SK-N-SH (cell line): ENCODE data around the gene ANKH. TPM values are rescaled to one million over a fixed set of nuclear protein-coding genes. Genes with fewer than 3 reads are reported as not detected.
A peak's percentile ranks its signal among the peaks of the same experiment; 100 is the strongest.

Experiments
- CTCF ChIA-PET: fragments of 300-600, 350-600 bp; formaldehyde crosslinking; extraction: SDS; loops from one replicate; lab custom pipeline; 2021; lab: Yijun Ruan, JAX
- POLR2A ChIA-PET: fragments of 350-600 bp; sonication (Branson Sonifier 250); formaldehyde crosslinking; extraction: SDS; loops from one replicate; lab custom pipeline; 2020; ENCODE audit warnings: antibody characterized with exemption, inconsistent platforms; lab: Yijun Ruan, JAX
- DNase-seq: peaks from one replicate; pipeline ENCODE4 v3.0.0; 2012
- H2AFZ ChIP-seq: fragments of 200-600 bp; sonication (generic); 2 replicates; pipeline ENCODE4 v1.8.1; 2016; ENCODE audit warnings: antibody characterized with exemption, mild to moderate bottlenecking, low read depth
- H3F3A ChIP-seq: fragments of 200-600 bp; sonication (generic); replicated peaks from 2 replicates; pipeline ENCODE3; 2016; ENCODE audit warnings: antibody characterized with exemption, mild to moderate bottlenecking; ENCODE audit not compliant: insufficient read depth
- H3K27ac ChIP-seq, 2 experiments: fragments of 200-500 bp in 1 of 2; fragments of 200-600 bp in 1 of 2; sonication (Bioruptor generic) in 1 of 2; sonication (generic), shearing (Covaris generic) in 1 of 2; 2 replicates each; pipeline versions ENCODE4 v1.5.1 to v1.6.1; 2014 to 2016; ENCODE audit warnings: low read depth in 2 of 2, inconsistent platforms in 1 of 2, low read length in 1 of 2, mild to moderate bottlenecking in 1 of 2, mixed read lengths in 1 of 2
- H3K27me3 ChIP-seq: fragments of 200-600 bp; sonication (generic), shearing (Covaris generic); 2 replicates; pipeline ENCODE4 v1.6.1; 2016; ENCODE audit warnings: mixed run types; ENCODE audit not compliant: insufficient read depth
- H3K36me3 ChIP-seq, 2 experiments: fragments of 200-500 bp in 1 of 2; fragments of 200-600 bp in 1 of 2; sonication (Bioruptor generic) in 1 of 2; sonication (generic) in 1 of 2; replicated peaks in 1 of 2; 2 replicates each; pipeline versions ENCODE3 to v1.5.1; 2014 to 2016; ENCODE audit warnings: low read length in 1 of 2, mild to moderate bottlenecking in 1 of 2; ENCODE audit not compliant: insufficient read depth in 2 of 2, control insufficient read depth in 1 of 2
- H3K4me1 ChIP-seq, 2 experiments: fragments of 200-500 bp in 1 of 2; fragments of 200-600 bp in 1 of 2; sonication (Bioruptor generic) in 1 of 2; sonication (generic), shearing (Covaris generic) in 1 of 2; 2 replicates each; pipeline versions ENCODE4 v1.5.1 to v1.6.1; 2014 to 2016; ENCODE audit warnings: low read depth in 1 of 2, low read length in 1 of 2, mixed run types in 1 of 2; ENCODE audit not compliant: insufficient read depth in 2 of 2, control insufficient read depth in 1 of 2
- H3K4me2 ChIP-seq: fragments of 200-600 bp; sonication (generic), shearing (Covaris generic); 2 replicates; pipeline ENCODE4 v1.6.1; 2017; ENCODE audit warnings: mixed run types
- H3K4me3 ChIP-seq, 2 experiments: fragments of 200-500 bp in 1 of 2; fragments of 200-600 bp in 1 of 2; sonication (Bioruptor generic) in 1 of 2; sonication (generic), shearing (Covaris generic) in 1 of 2; 2 replicates each; pipeline versions ENCODE4 v1.5.1 to v1.8.1; 2014 to 2016; ENCODE audit warnings: low read depth in 2 of 2, inconsistent platforms in 1 of 2, low read length in 1 of 2, mild to moderate bottlenecking in 1 of 2, mixed read lengths in 1 of 2, moderate library complexity in 1 of 2
- H3K79me2 ChIP-seq: fragments of 200-600 bp; sonication (generic); 2 replicates; pipeline ENCODE4 v1.8.1; 2017; ENCODE audit warnings: mild to moderate bottlenecking; ENCODE audit not compliant: insufficient read depth
- H3K9ac ChIP-seq: fragments of 200-600 bp; sonication (generic); 2 replicates; pipeline ENCODE4 v1.6.1; 2017; ENCODE audit warnings: mixed run types
- H3K9me2 ChIP-seq: fragments of 200-600 bp; sonication (generic); 2 replicates; pipeline ENCODE4 v1.6.1; 2017; ENCODE audit warnings: mixed run types
- H3K9me3 ChIP-seq: fragments of 200-600 bp; sonication (generic); 2 replicates; pipeline ENCODE4 v1.6.1; 2017; ENCODE audit warnings: mixed run types, mild to moderate bottlenecking, moderate library complexity
- H4K20me1 ChIP-seq: fragments of 200-600 bp; sonication (generic); 2 replicates; pipeline ENCODE4 v1.6.1; 2017; ENCODE audit warnings: mild to moderate bottlenecking, mixed run types; ENCODE audit not compliant: insufficient read depth
- CHD2 ChIP-seq: fragments of 150-350 bp; IDR thresholded peaks from 2 replicates; pipeline ENCODE4 v1.6.1; 2018; ENCODE audit warnings: low read length; ENCODE audit not compliant: partially characterized antibody
- EP300 ChIP-seq, 2 experiments: IDR thresholded peaks; 2 replicates each; pipeline versions ENCODE4 v1.4.0 to v1.6.1; 2012; ENCODE audit warnings: borderline replicate concordance in 1 of 2, low read depth in 1 of 2, low read length in 1 of 2
- FOSL2 ChIP-seq: IDR thresholded peaks from 2 replicates; pipeline ENCODE4 v1.4.0; 2012; ENCODE audit warnings: low read depth, mild to moderate bottlenecking, moderate library complexity, borderline replicate concordance
- FOXJ3 ChIP-seq: sonication (generic); formaldehyde crosslinking; IDR thresholded peaks from 2 replicates; pipeline ENCODE4 v1.5.1; 2020; ENCODE audit warnings: mild to moderate bottlenecking, missing genetic modification reagents
- GATA2 ChIP-seq: sonication (generic); formaldehyde crosslinking; IDR thresholded peaks from 2 replicates; pipeline ENCODE4 v1.5.0; 2020; ENCODE audit warnings: mild to moderate bottlenecking, missing genetic modification reagents
- MXI1 ChIP-seq: IDR thresholded peaks from 2 replicates; pipeline ENCODE4 v1.6.1; 2012; ENCODE audit warnings: mild to moderate bottlenecking, low read depth, low read length, improper control_type of control experiment
- NRF1 ChIP-seq: IDR thresholded peaks from 2 replicates; pipeline ENCODE4 v1.6.1; 2012; ENCODE audit warnings: low read depth, mild to moderate bottlenecking, low read length
- RCOR1 ChIP-seq: fragments of 150-350 bp; IDR thresholded peaks from 2 replicates; pipeline ENCODE4 v1.6.1; 2017; ENCODE audit warnings: antibody characterized with exemption, low read length
- RFX5 ChIP-seq: IDR thresholded peaks from 2 replicates; pipeline ENCODE4 v1.6.1; 2012; ENCODE audit warnings: mild to moderate bottlenecking, improper control_type of control experiment, low read length
- RXRA ChIP-seq: IDR thresholded peaks from 2 replicates; pipeline ENCODE4 v1.4.0; 2012; ENCODE audit warnings: low read depth, mild to moderate bottlenecking, borderline replicate concordance
- SIN3A ChIP-seq: IDR thresholded peaks from 2 replicates; pipeline ENCODE4 v1.6.1; 2012; ENCODE audit warnings: low read depth, mild to moderate bottlenecking, low read length, moderate library complexity, borderline replicate concordance
- SMC3 ChIP-seq: IDR thresholded peaks from 2 replicates; pipeline ENCODE4 v1.6.1; 2012; ENCODE audit warnings: low read depth, low read length, improper control_type of control experiment
- TCF12 ChIP-seq: IDR thresholded peaks from 2 replicates; pipeline ENCODE4 v1.4.0; 2012
- YY1 ChIP-seq: IDR thresholded peaks from 2 replicates; pipeline ENCODE4 v1.4.0; 2012; ENCODE audit warnings: low read depth, mild to moderate bottlenecking
- WGBS: methylation state at CpG from one replicate; pipeline ENCODE4 v1.1.6; 2017; ENCODE audit warnings: low lambda C conversion rate; 5-methylcytosine and 5-hydroxymethylcytosine counted together
- polyA plus RNA-seq, 3 experiments: library from polyadenylated mRNA; depleted of rRNA; stranded (reverse); fragments of >200 nt; gene quantifications; 2 replicates each; pipeline ENCODE4 v1.2.3, GENCODE V29; 2012
- TF ChIP-seq, protein P1 (sequence below): fragments of 150-350 bp; IDR thresholded peaks from 2 replicates; pipeline ENCODE4 v1.6.1; 2017; ENCODE audit warnings: antibody characterized with exemption, low read length, low read depth, borderline replicate concordance
- TF ChIP-seq, protein P2 (sequence below): IDR thresholded peaks from 2 replicates; pipeline ENCODE4 v1.6.1; 2012; ENCODE audit warnings: mild to moderate bottlenecking, low read depth, low read length, moderate library complexity
- TF ChIP-seq, protein P3 (sequence below): IDR thresholded peaks from 2 replicates; pipeline ENCODE4 v1.4.0; 2012; ENCODE audit warnings: low read depth, borderline replicate concordance
- TF ChIP-seq, protein P4 (sequence below): fragments of 150-350 bp; IDR thresholded peaks from 2 replicates; pipeline ENCODE4 v1.6.1; 2016; ENCODE audit warnings: mild to moderate bottlenecking, low read depth, low read length

ANKH gene
- polyA plus RNA-seq, 1 of the 3 experiments (the other 2 are of a cell fraction), result 22.0 TPM

DNA sequence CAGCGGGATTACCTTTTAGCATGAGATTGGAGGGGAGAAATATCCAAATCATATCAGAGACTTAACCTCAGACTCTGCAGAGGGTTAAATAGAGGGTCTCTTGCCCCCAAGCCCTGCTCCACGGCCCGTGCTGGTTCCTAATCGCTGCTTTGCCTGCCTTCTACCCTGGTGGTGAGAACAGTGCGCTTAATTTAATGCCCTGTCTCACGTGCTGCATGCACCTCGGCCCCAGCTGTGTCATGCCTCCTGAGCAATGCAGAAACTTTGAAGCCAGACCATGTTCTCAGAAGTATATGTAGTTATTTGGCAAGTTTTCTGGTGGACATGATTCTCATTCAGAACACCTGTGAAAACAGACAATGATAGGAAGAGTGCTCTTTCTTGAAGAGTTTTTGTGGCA, 205.6 kb downstream of the ANKH start:
- H3K9me2 ChIP-seq, result no peaks in the 10 kb centered on the region
- peak overlapping the region; percentile 91 for H3K4me2 ChIP-seq
- peaks cover 0 to 6% of the 10 kb centered on the region in 2 experiments for H3K36me3 ChIP-seq
- H3K9me3 ChIP-seq, result no peaks in the 10 kb centered on the region
- WGBS, result 35% methylated on average over 7 of the region's 7 CpGs
- CTCF ChIA-PET, result interaction anchor here (0.7 to 1.3 kb wide), 3 partner anchors 10 to 301 kb away, joined by 3 to 4 read pairs (median 3); no protein-coding TSS in a partner anchor
- no peak overlapping the region for H2AFZ ChIP-seq
- H3K4me1 ChIP-seq, result peaks cover 19 to 21% of the 10 kb centered on the region in 2 experiments; a peak in 3 of 4 replicates
- no peaks in the 10 kb centered on the region for H3K27me3 ChIP-seq
- peak overlapping the region; percentile 85 to 96; a peak in 3 of 4 replicates for H3K4me3 ChIP-seq
- H3F3A ChIP-seq, result peaks cover 5% of the 10 kb centered on the region
- TF ChIP-seq FOSL2, result no peak
- TF ChIP-seq, protein P1, sequence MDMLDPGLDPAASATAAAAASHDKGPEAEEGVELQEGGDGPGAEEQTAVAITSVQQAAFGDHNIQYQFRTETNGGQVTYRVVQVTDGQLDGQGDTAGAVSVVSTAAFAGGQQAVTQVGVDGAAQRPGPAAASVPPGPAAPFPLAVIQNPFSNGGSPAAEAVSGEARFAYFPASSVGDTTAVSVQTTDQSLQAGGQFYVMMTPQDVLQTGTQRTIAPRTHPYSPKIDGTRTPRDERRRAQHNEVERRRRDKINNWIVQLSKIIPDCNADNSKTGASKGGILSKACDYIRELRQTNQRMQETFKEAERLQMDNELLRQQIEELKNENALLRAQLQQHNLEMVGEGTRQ, result no peak
- no peak for TF ChIP-seq FOXJ3 (CRISPR knock-in tag)
- TF ChIP-seq TCF12, result no peak
- no peak for TF ChIP-seq GATA2 (CRISPR knock-in tag)
- no peak for TF ChIP-seq RXRA
- TF ChIP-seq, all 33 proteins: peak for 0
- H3K27ac ChIP-seq, result 0 out of 4 replicates have a peak overlapping the region, but pooled peaks of 1 of the 2 experiments have one; percentile 85
- DNase-seq, result peak; percentile 39
- H4K20me1 ChIP-seq, result peaks cover 51% of the 10 kb centered on the region
- POLR2A ChIA-PET, result no interaction called here
- peak overlapping the region; percentile 82; the same call in 1 of the 2 replicates for H3K9ac ChIP-seq
- peaks cover 74% of the 10 kb centered on the region for H3K79me2 ChIP-seq

DNA sequence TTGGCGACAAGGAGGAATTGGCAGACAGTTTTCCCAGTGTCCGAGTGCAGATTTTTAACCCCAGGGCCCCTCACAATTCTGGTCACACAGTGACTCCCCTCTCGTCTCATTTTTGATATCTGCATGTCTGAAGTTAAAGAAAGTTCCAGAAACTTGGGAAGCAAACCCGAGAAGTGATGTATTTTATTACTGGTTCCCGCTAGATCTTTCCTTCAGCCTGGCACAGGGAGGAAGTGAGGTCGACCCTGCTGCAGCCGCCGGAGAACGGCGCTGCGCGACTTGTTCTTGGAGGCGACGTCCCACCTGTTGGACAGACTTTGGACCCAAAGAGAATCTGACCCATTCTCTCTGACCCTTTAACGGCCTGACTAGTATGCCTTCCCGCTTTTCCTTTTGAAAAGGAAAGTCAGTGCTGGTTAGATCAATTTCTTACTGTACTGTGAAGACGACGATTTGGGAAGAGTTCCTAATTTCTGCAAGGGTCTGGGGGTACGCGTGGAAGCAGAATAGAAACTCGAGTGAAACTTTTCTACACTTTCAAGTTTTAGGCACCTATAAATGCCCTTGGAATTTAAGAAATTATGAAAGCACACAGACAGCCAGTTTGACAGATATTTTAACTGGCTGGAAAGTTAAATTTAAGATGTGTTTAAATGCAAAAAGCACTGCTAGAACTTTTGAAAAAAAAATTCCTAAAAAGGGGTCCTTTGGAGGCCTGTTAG, 206.3 kb downstream of the ANKH start:
- H3K4me1 ChIP-seq, result peaks cover 19 to 21% of the 10 kb centered on the region in 2 experiments; a peak in 3 of 4 replicates
- peaks cover 45% of the 10 kb centered on the region for H4K20me1 ChIP-seq
- peak; percentile 53 for DNase-seq
- H3K9ac ChIP-seq, result peak overlapping the region; percentile 82
- ChIA-PET CTCF (interaction anchor here (1.5 to 1.6 kb wide), 2 partner anchors 17 to 338 kb away, joined by 3 to 9 read pairs; no protein-coding TSS in a partner anchor), POLR2A (no interaction called here)
- peak overlapping the region; percentile 91 for H3K4me2 ChIP-seq
- H3K4me3 ChIP-seq, result peak overlapping the region; percentile 85 to 96
- no peak overlapping the region for H2AFZ ChIP-seq
- WGBS, result 8% methylated on average over 19 of the region's 21 CpGs
- H3K36me3 ChIP-seq, result peaks cover 0 to 6% of the 10 kb centered on the region in 2 experiments
- peaks cover 67% of the 10 kb centered on the region for H3K79me2 ChIP-seq
- H3K9me3 ChIP-seq, result no peaks in the 10 kb centered on the region
- H3K27ac ChIP-seq, result peak overlapping the region; percentile 71 to 85; a peak in 3 of 4 replicates
- H3K9me2 ChIP-seq, result no peaks in the 10 kb centered on the region
- H3K27me3 ChIP-seq, result no peaks in the 10 kb centered on the region
- H3F3A ChIP-seq, result peaks cover 12% of the 10 kb centered on the region
- TF ChIP-seq RFX5 (no peak), RXRA (no peak), EP300 (IDR thresholded peaks at IDR 0.05; ENCODE audit: borderline replicate concordance in 1 of 2, low read depth in 1 of 2, low read length in 1 of 2) (no peak), YY1 (no peak), NRF1 (no peak), RCOR1 (no peak), CHD2 (no peak), SMC3 (no peak), FOXJ3 (CRISPR knock-in tag) (no peak), MXI1 (no peak), SIN3A (no peak)
- TF ChIP-seq, protein P1, result no peak
- TF ChIP-seq, protein P2, sequence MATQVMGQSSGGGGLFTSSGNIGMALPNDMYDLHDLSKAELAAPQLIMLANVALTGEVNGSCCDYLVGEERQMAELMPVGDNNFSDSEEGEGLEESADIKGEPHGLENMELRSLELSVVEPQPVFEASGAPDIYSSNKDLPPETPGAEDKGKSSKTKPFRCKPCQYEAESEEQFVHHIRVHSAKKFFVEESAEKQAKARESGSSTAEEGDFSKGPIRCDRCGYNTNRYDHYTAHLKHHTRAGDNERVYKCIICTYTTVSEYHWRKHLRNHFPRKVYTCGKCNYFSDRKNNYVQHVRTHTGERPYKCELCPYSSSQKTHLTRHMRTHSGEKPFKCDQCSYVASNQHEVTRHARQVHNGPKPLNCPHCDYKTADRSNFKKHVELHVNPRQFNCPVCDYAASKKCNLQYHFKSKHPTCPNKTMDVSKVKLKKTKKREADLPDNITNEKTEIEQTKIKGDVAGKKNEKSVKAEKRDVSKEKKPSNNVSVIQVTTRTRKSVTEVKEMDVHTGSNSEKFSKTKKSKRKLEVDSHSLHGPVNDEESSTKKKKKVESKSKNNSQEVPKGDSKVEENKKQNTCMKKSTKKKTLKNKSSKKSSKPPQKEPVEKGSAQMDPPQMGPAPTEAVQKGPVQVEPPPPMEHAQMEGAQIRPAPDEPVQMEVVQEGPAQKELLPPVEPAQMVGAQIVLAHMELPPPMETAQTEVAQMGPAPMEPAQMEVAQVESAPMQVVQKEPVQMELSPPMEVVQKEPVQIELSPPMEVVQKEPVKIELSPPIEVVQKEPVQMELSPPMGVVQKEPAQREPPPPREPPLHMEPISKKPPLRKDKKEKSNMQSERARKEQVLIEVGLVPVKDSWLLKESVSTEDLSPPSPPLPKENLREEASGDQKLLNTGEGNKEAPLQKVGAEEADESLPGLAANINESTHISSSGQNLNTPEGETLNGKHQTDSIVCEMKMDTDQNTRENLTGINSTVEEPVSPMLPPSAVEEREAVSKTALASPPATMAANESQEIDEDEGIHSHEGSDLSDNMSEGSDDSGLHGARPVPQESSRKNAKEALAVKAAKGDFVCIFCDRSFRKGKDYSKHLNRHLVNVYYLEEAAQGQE, result no peak
- TF ChIP-seq, protein P3, sequence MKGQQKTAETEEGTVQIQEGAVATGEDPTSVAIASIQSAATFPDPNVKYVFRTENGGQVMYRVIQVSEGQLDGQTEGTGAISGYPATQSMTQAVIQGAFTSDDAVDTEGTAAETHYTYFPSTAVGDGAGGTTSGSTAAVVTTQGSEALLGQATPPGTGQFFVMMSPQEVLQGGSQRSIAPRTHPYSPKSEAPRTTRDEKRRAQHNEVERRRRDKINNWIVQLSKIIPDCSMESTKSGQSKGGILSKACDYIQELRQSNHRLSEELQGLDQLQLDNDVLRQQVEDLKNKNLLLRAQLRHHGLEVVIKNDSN, result no peak
- TF ChIP-seq, protein P4, sequence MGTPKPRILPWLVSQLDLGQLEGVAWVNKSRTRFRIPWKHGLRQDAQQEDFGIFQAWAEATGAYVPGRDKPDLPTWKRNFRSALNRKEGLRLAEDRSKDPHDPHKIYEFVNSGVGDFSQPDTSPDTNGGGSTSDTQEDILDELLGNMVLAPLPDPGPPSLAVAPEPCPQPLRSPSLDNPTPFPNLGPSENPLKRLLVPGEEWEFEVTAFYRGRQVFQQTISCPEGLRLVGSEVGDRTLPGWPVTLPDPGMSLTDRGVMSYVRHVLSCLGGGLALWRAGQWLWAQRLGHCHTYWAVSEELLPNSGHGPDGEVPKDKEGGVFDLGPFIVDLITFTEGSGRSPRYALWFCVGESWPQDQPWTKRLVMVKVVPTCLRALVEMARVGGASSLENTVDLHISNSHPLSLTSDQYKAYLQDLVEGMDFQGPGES, result no peak
